ENCODE measurements around the gene ASXL1.

DNA sequence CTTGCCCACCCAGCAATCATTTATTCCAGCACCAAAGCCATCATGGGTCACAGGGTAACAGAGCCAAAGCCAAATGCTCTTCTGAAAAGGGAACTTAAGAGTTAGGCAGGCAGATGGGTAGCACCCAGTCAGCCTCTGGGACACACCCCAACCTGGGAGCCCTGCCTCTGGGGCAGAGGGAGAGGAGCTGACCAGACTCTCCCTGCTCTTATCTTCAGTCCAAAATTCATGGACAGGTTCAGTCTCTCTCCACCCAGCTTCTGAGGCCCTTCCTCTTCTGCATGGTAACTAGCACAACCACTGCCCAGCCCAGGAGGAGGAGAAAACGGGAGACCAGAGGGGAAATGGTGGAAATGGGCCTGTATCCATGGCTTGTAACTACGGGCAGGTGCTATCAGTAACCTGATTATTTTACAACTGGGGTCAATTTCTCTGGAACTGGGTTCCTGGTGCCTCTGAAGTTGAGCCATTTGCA, 121.6 kb downstream of the ASXL1 start:
- TF ChIP-seq, protein P1, sequence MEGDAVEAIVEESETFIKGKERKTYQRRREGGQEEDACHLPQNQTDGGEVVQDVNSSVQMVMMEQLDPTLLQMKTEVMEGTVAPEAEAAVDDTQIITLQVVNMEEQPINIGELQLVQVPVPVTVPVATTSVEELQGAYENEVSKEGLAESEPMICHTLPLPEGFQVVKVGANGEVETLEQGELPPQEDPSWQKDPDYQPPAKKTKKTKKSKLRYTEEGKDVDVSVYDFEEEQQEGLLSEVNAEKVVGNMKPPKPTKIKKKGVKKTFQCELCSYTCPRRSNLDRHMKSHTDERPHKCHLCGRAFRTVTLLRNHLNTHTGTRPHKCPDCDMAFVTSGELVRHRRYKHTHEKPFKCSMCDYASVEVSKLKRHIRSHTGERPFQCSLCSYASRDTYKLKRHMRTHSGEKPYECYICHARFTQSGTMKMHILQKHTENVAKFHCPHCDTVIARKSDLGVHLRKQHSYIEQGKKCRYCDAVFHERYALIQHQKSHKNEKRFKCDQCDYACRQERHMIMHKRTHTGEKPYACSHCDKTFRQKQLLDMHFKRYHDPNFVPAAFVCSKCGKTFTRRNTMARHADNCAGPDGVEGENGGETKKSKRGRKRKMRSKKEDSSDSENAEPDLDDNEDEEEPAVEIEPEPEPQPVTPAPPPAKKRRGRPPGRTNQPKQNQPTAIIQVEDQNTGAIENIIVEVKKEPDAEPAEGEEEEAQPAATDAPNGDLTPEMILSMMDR (IDR thresholded peaks at IDR 0.05 in 8 of 11, conservative IDR thresholded peaks at IDR 0.05 in 3 of 11) = no peak
- TF ChIP-seq POLR2AphosphoS5 (IDR thresholded peaks at IDR 0.05) = no peak
- no peak for TF ChIP-seq POLR2A (IDR thresholded peaks at IDR 0.05)
